GM23338 (cell line): ENCODE results near the gene SOCS2. TPM values are rescaled to one million over a fixed set of nuclear protein-coding genes. Genes with fewer than 3 reads are reported as not detected.

Experiments used
- ATAC-seq: fragments of 200-7000 bp; cut with Tn5 transposase; 3 replicates; pipeline ENCODE4 v1.9.1; 2020
- DNase-seq: peaks from one replicate; pipeline ENCODE4 v3.0.0-alpha.2; 2015; ENCODE audit warnings: low spot score
- H2AFZ ChIP-seq: fragments of 200-600 bp; sonication (generic); 2 replicates; pipeline ENCODE4 v1.8.0; 2016; ENCODE audit warnings: antibody characterized with exemption, mild to moderate bottlenecking, moderate library complexity
- H3F3A ChIP-seq: fragments of 200-600 bp; sonication (generic); replicated peaks from 2 replicates; pipeline ENCODE4 v1.8.0; 2017; ENCODE audit warnings: antibody characterized with exemption, mixed run types, low read depth
- H3K27ac ChIP-seq: fragments of 200-600 bp; sonication (generic); 2 replicates; pipeline ENCODE4 v1.6.1; 2016; ENCODE audit warnings: low read depth
- H3K27me3 ChIP-seq: fragments of 200-600 bp; sonication (generic); 2 replicates; pipeline ENCODE4 v1.8.0; 2016; ENCODE audit warnings: mild to moderate bottlenecking, mixed run types, moderate library complexity; ENCODE audit not compliant: insufficient read depth
- H3K36me3 ChIP-seq: fragments of 200-600 bp; sonication (generic); 2 replicates; pipeline ENCODE4 v1.8.0; 2016; ENCODE audit warnings: mild to moderate bottlenecking; ENCODE audit not compliant: insufficient read depth
- H3K4me1 ChIP-seq: fragments of 200-600 bp; sonication (generic); 2 replicates; pipeline ENCODE4 v1.8.0; 2016; ENCODE audit warnings: mild to moderate bottlenecking, moderate library complexity; ENCODE audit not compliant: insufficient read depth
- H3K4me2 ChIP-seq: fragments of 200-600 bp; sonication (generic); 2 replicates; pipeline ENCODE4 v1.7.1; 2017; ENCODE audit warnings: mixed run types
- H3K4me3 ChIP-seq: fragments of 200-600 bp; sonication (generic); 2 replicates; pipeline ENCODE4 v1.6.1; 2016; ENCODE audit warnings: mixed run types
- H3K79me2 ChIP-seq: fragments of 200-600 bp; sonication (generic); replicated peaks from 2 replicates; pipeline ENCODE4 v1.8.0; 2017; ENCODE audit warnings: mild to moderate bottlenecking; ENCODE audit not compliant: insufficient read depth
- H3K9me2 ChIP-seq: fragments of 200-600 bp; sonication (generic); 2 replicates; pipeline ENCODE4 v1.8.0; 2017; ENCODE audit not compliant: insufficient read depth
- H4K20me1 ChIP-seq: fragments of 200-600 bp; sonication (generic); replicated peaks from 2 replicates; pipeline ENCODE4 v1.8.0; 2017; ENCODE audit warnings: mild to moderate bottlenecking; ENCODE audit not compliant: insufficient read depth
- H3K27ac Mint-ChIP-seq: 2 replicates; pipeline ENCODE4 v1.8.0; 2020; ENCODE audit warnings: inconsistent platforms, mild to moderate bottlenecking, moderate library complexity, mixed read lengths
- H3K27me3 Mint-ChIP-seq: 3 replicates; pipeline ENCODE4 v1.8.0; 2022; ENCODE audit warnings: low read depth, mild to moderate bottlenecking, moderate library complexity, mixed read lengths, inconsistent platforms; ENCODE audit not compliant: insufficient read depth, poor library complexity
- H3K36me3 Mint-ChIP-seq: 3 replicates; pipeline ENCODE4 v1.8.0; 2021; ENCODE audit warnings: low read depth, mild to moderate bottlenecking, inconsistent platforms, moderate library complexity, mixed read lengths
- H3K4me1 Mint-ChIP-seq: 3 replicates; pipeline ENCODE4 v1.8.0; 2020; ENCODE audit warnings: mild to moderate bottlenecking, inconsistent platforms, mixed read lengths
- H3K4me3 Mint-ChIP-seq: 3 replicates; pipeline ENCODE4 v1.8.0; 2021; ENCODE audit warnings: moderate library complexity, mild to moderate bottlenecking, inconsistent platforms, mixed read lengths
- H3K9me3 Mint-ChIP-seq: 3 replicates; pipeline ENCODE4 v1.8.0; 2020; ENCODE audit warnings: moderate library complexity, mild to moderate bottlenecking, inconsistent platforms, mixed read lengths
- EZH2 ChIP-seq: fragments of 200-600 bp; sonication (generic); IDR thresholded peaks from one replicate; pipeline ENCODE4 v1.8.0; 2017; ENCODE audit warnings: antibody characterized with exemption, mild to moderate bottlenecking, low read depth; ENCODE audit not compliant: unreplicated experiment
- EZH2phosphoT487 ChIP-seq: fragments of 200-600 bp; sonication (generic); IDR thresholded peaks from one replicate; pipeline ENCODE4 v1.8.1; 2018; ENCODE audit warnings: antibody characterized with exemption; ENCODE audit not compliant: unreplicated experiment
- JUNB ChIP-seq: IDR thresholded peaks from one replicate; pipeline ENCODE4 v1.6.1; 2016; ENCODE audit warnings: antibody characterized with exemption; ENCODE audit not compliant: unreplicated experiment
- NANOG ChIP-seq: IDR thresholded peaks from 2 replicates; pipeline ENCODE4 v1.6.1; 2016; ENCODE audit warnings: antibody characterized with exemption, borderline replicate concordance
- POLR2AphosphoS5 ChIP-seq: IDR thresholded peaks from 2 replicates; pipeline ENCODE4 v1.6.1; 2016; ENCODE audit warnings: antibody characterized with exemption, low read depth
- STAT1 ChIP-seq: IDR thresholded peaks from one replicate; pipeline ENCODE4 v1.6.1; 2016; ENCODE audit warnings: antibody characterized with exemption; ENCODE audit not compliant: unreplicated experiment
- ZNF114 ChIP-seq: fragments of 250-450 bp; sonication (Bioruptor Pico); IDR thresholded peaks from 2 replicates; pipeline ENCODE4 v1.5.0; 2020; ENCODE audit warnings: mild to moderate bottlenecking, moderate library complexity
- ZNF331 ChIP-seq: fragments of 250-450 bp; sonication (Bioruptor Pico); IDR thresholded peaks from 2 replicates; pipeline ENCODE4 v1.5.0; 2020; ENCODE audit warnings: low read depth, mild to moderate bottlenecking, moderate library complexity
- polyA plus RNA-seq: library from polyadenylated mRNA; unstranded; fragments of >200 nt; fragmentation: Nextera tagmentation; extraction: Ambion mirVana; gene quantifications from 2 replicates; pipeline ENCODE4 v1.2.1, GENCODE V29; 2016
- total RNA-seq: library from RNA; depleted of rRNA; stranded (reverse); fragments of >200 nt; shearing (Covaris generic); gene quantifications from 2 replicates; pipeline ENCODE4 v1.2.3, GENCODE V29; 2014
- TF ChIP-seq, protein P1 (sequence below): IDR thresholded peaks from one replicate; pipeline ENCODE4 v1.6.1; 2018; ENCODE audit warnings: antibody characterized with exemption; ENCODE audit not compliant: unreplicated experiment
- TF ChIP-seq, protein P2 (sequence below): IDR thresholded peaks from 2 replicates; pipeline ENCODE4 v1.6.1; 2016; ENCODE audit warnings: antibody characterized with exemption
- TF ChIP-seq, protein P3 (sequence below), 2 experiments: fragments of 200-600 bp in 1 of 2; sonication (generic) in 1 of 2; conservative IDR thresholded peaks; 2 replicates each; pipeline versions ENCODE4 v1.5.1 to v1.6.1; 2016 to 2017; ENCODE audit warnings: antibody characterized with exemption in 2 of 2, low read depth in 2 of 2, mild to moderate bottlenecking in 2 of 2, moderate library complexity in 1 of 2

Gene SOCS2
- total and polyA plus RNA-seq, 2 experiments from 2014 or later: 15.5 to 32.4 TPM

DNA sequence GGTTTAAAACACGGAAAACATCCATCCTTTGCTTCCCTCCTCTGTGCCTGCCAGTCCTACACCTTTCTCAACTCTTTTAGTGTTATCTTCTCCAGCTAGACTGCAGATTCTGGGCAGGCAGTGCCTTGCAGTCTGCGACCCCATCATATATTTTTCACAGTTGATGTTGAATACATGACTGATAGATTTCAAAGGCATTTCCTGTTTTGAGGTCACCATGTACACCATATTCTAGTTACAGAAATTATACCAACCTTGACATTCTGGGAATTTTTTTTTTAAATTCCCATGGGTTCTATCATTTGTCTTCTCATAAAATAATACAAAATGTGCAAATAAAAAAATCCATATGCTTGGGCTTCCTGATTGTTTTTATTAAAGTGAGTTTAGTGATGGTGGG lies 16.6 kb downstream of the SOCS2 start (continued):
- TF ChIP-seq, protein P1, sequence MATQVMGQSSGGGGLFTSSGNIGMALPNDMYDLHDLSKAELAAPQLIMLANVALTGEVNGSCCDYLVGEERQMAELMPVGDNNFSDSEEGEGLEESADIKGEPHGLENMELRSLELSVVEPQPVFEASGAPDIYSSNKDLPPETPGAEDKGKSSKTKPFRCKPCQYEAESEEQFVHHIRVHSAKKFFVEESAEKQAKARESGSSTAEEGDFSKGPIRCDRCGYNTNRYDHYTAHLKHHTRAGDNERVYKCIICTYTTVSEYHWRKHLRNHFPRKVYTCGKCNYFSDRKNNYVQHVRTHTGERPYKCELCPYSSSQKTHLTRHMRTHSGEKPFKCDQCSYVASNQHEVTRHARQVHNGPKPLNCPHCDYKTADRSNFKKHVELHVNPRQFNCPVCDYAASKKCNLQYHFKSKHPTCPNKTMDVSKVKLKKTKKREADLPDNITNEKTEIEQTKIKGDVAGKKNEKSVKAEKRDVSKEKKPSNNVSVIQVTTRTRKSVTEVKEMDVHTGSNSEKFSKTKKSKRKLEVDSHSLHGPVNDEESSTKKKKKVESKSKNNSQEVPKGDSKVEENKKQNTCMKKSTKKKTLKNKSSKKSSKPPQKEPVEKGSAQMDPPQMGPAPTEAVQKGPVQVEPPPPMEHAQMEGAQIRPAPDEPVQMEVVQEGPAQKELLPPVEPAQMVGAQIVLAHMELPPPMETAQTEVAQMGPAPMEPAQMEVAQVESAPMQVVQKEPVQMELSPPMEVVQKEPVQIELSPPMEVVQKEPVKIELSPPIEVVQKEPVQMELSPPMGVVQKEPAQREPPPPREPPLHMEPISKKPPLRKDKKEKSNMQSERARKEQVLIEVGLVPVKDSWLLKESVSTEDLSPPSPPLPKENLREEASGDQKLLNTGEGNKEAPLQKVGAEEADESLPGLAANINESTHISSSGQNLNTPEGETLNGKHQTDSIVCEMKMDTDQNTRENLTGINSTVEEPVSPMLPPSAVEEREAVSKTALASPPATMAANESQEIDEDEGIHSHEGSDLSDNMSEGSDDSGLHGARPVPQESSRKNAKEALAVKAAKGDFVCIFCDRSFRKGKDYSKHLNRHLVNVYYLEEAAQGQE: no peak
- TF ChIP-seq ZNF114 (CRISPR knock-in tag) (no peak), EZH2phosphoT487 (no peak), POLR2AphosphoS5 (no peak), STAT1 (no peak), EZH2 (no peak)
- TF ChIP-seq, protein P2, sequence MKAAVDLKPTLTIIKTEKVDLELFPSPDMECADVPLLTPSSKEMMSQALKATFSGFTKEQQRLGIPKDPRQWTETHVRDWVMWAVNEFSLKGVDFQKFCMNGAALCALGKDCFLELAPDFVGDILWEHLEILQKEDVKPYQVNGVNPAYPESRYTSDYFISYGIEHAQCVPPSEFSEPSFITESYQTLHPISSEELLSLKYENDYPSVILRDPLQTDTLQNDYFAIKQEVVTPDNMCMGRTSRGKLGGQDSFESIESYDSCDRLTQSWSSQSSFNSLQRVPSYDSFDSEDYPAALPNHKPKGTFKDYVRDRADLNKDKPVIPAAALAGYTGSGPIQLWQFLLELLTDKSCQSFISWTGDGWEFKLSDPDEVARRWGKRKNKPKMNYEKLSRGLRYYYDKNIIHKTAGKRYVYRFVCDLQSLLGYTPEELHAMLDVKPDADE: no peak
- TF ChIP-seq, protein P3, sequence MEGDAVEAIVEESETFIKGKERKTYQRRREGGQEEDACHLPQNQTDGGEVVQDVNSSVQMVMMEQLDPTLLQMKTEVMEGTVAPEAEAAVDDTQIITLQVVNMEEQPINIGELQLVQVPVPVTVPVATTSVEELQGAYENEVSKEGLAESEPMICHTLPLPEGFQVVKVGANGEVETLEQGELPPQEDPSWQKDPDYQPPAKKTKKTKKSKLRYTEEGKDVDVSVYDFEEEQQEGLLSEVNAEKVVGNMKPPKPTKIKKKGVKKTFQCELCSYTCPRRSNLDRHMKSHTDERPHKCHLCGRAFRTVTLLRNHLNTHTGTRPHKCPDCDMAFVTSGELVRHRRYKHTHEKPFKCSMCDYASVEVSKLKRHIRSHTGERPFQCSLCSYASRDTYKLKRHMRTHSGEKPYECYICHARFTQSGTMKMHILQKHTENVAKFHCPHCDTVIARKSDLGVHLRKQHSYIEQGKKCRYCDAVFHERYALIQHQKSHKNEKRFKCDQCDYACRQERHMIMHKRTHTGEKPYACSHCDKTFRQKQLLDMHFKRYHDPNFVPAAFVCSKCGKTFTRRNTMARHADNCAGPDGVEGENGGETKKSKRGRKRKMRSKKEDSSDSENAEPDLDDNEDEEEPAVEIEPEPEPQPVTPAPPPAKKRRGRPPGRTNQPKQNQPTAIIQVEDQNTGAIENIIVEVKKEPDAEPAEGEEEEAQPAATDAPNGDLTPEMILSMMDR (conservative IDR thresholded peaks at IDR 0.05; ENCODE audit: low read depth in 2 of 2): no peak

DNA sequence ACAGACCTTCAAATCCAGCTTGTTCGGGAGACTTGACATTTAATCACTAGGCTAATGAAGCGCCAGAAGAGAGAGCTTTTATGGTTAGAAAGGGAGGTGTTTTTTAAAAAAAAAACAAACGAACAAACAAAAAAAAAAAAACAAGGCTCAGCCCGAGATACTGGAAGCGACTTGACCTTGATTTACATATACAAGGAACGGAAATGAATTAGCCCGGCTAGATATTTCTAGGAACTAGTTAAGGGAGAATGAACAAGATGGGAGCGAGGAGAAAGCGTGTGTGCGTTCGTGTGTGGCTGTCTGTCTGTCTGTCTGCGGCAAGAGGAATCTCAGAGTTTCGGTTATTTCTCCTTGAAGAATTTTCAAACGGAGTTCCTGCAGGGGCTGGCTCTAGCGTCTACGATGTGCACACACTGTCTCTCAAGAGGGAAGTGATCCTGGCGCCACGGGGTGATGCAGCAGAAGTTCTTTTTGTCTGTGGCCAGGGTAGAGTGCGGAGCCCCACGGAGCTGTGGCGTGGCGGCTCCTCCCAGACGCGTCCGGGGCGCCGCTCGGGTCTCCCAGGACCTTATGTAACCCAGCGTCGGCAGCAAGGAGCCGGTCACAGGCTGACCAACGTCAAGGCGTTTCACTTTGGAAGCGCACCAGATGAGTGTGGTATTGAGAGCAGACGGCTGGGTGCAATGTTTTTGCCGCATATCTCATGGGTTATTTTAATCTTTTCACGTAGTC lies 18.8 kb downstream of the SOCS2 start:
- H3K36me3 ChIP-seq: no peaks in the 10 kb centered on the region
- H3K9me2 ChIP-seq: no peaks in the 10 kb centered on the region
- H3K27me3 Mint-ChIP-seq: peaks cover 4% of the 10 kb centered on the region
- DNase-seq (peak; percentile 75), ATAC-seq (peak; percentile 85)
- no peaks in the 10 kb centered on the region for H3F3A ChIP-seq
- H3K9me3 Mint-ChIP-seq: no peaks in the 10 kb centered on the region
- H3K4me2 ChIP-seq: peak overlapping the region; percentile 79
- H3K4me1 Mint-ChIP-seq: peaks cover 40% of the 10 kb centered on the region
- H3K4me3 ChIP-seq: peak overlapping the region; percentile 55
- H3K27ac Mint-ChIP-seq: peak overlapping the region; percentile 84
- H3K27me3 ChIP-seq: peaks cover 12% of the 10 kb centered on the region
- H4K20me1 ChIP-seq: no peaks in the 10 kb centered on the region
- no peaks in the 10 kb centered on the region for H3K79me2 ChIP-seq
- no peak overlapping the region for H3K27ac ChIP-seq
- H3K36me3 Mint-ChIP-seq: no peaks in the 10 kb centered on the region; the same call in 2 of the 3 replicates
- H2AFZ ChIP-seq: peak overlapping the region; percentile 19
- peak overlapping the region; percentile 84 for H3K4me3 Mint-ChIP-seq
- H3K4me1 ChIP-seq: peaks cover 35% of the 10 kb centered on the region
- TF ChIP-seq, protein P2: no peak
- TF ChIP-seq POLR2AphosphoS5: no peak
- no peak for TF ChIP-seq NANOG
- TF ChIP-seq EZH2phosphoT487: no peak
- TF ChIP-seq ZNF114 (CRISPR knock-in tag): no peak
- no peak for TF ChIP-seq ZNF331
- no peak for TF ChIP-seq JUNB
- no peak for TF ChIP-seq STAT1
